ENCODE measurements around the gene GNG12.
A peak's percentile ranks its signal among the peaks of the same experiment; 100 is the strongest.

GNG12 gene

DNA sequence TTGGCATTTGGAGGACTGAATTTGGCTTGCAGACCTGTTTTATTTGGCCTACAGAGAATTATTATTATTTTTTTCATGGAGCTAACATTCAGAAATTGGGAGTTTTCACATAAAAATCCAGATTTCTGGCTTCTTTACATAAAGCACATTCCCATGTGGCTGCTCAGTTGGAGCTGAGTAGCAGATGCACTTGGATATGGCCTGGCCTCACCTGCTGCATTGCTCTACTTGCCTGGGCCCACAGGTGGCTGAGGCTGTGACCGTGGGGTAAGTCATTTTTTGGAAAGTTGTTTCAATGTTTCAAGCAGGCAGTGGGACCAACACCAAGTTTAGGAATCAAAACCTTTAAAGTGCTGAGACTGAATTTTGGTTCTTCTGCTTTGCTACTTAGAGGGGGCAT, 91.5 kb downstream of the GNG12 start:
- no peak overlapping the region for H3K4me3 ChIP-seq
- no peak overlapping the region for H3K27ac ChIP-seq
- no peaks in the 10 kb centered on the region; a peak in 1 of 22 replicates for H3K36me3 ChIP-seq
- TF ChIP-seq Cebpa-rat (IDR thresholded peaks at IDR 0.05): no peak
- no peaks in the 10 kb centered on the region for H3K27me3 ChIP-seq
- H3K4me1 ChIP-seq: peaks cover 7 to 19% (median 13%) of the 10 kb centered on the region in 10 experiments
- no peak overlapping the region; a peak in 2 of 22 replicates for H3K4me2 ChIP-seq
- H3K9ac ChIP-seq: no peak overlapping the region
- H4K20me1 ChIP-seq: no peaks in the 10 kb centered on the region
- H3K9me3 ChIP-seq (replicated peaks in 1 of 11): no peaks in the 10 kb centered on the region

DNA sequence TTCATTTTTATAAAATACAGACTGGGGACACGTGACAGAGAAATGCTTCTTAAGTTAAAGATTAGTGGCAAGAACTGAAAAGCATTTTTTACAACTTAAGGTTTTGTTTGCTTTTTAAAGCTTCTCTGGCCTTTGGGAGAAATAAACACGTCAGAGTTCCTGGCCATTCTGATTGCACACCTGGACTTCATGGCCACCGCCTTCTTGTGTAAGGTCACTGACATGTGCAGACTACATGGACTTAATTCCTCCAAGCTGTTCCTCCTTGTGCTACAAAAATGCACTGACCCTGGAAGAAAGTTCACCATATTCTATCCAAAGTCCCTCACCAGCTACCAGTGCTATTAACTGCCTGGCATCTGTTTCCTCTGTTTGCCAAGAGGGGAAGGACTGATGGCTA, 92.1 kb downstream of the GNG12 start:
- Histone ChIP-seq H3K4me3 (no peak overlapping the region), H3K9me3 (replicated peaks in 1 of 11) (no peaks in the 10 kb centered on the region), H3K27me3 (no peaks in the 10 kb centered on the region), H3K4me2 (peak overlapping the region in 5 of 11 experiments; percentile 1 to 23 (median 12); a peak in 7 of 22 replicates), H3K9ac (no peak overlapping the region), H3K4me1 (peaks cover 13 to 21% (median 16%) of the 10 kb centered on the region in 10 experiments), H3K36me3 (no peaks in the 10 kb centered on the region; a peak in 1 of 22 replicates), H3K27ac (no peak overlapping the region), H4K20me1 (no peaks in the 10 kb centered on the region)
- no peak for TF ChIP-seq Cebpa-rat (IDR thresholded peaks at IDR 0.05)

DNA sequence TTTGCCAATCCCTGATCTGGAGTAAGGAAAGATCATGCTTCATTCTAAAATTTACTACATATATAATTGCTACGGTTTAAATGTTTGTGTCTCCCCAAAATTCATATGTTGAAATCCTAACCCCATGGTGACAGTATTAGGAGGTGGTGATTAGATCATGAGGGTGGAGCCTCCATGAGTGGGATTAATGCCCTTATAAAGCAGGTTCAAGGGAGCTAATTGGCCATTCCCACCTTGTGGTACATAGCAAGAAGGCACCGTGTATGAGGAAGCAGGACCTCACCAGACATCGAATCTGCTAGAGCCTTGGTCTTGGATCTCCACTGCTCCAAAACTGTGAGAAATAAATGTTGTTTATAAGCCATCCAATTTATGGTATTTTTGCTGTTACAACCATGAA, 92.7 kb downstream of the GNG12 start:
- Histone ChIP-seq H3K27me3 (no peaks in the 10 kb centered on the region), H3K4me3 (no peak overlapping the region), H3K4me2 (no peak overlapping the region), H3K9me3 (replicated peaks in 1 of 11) (no peaks in the 10 kb centered on the region), H4K20me1 (no peaks in the 10 kb centered on the region), H3K36me3 (no peaks in the 10 kb centered on the region; a peak in 1 of 22 replicates), H3K4me1 (peaks cover 16 to 27% (median 20%) of the 10 kb centered on the region in 10 experiments), H3K27ac (no peak overlapping the region), H3K9ac (no peak overlapping the region)
- TF ChIP-seq Cebpa-rat (IDR thresholded peaks at IDR 0.05): no peak

DNA sequence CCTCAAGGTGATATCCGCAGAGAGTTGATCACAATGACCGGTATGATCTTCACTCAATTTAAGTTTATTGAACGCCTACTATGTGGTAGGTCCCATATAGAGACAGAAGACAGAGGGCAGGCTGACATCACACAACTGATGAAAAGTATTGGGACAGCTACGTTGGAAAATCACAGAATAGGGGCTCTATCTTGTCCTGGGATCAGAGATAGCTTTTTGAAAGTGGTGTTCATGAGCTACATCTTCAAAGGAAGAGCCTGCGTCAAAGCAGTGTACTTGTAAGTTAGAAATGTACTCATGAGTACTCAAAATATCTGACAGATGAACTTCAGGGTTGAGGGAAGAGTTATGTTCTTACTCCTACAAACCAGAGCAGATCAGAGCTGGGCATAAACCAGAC, 93.9 kb downstream of the GNG12 start:
- Histone ChIP-seq H3K4me1 (peaks cover 27 to 38% (median 32%) of the 10 kb centered on the region in 10 experiments), H3K4me2 (no peak overlapping the region), H3K9me3 (replicated peaks in 1 of 11) (no peaks in the 10 kb centered on the region), H3K36me3 (no peaks in the 10 kb centered on the region; a peak in 1 of 22 replicates), H3K4me3 (no peak overlapping the region), H3K27me3 (no peaks in the 10 kb centered on the region), H3K9ac (no peak overlapping the region), H4K20me1 (no peaks in the 10 kb centered on the region), H3K27ac (no peak overlapping the region)
- TF ChIP-seq Cebpa-rat (IDR thresholded peaks at IDR 0.05): no peak

DNA sequence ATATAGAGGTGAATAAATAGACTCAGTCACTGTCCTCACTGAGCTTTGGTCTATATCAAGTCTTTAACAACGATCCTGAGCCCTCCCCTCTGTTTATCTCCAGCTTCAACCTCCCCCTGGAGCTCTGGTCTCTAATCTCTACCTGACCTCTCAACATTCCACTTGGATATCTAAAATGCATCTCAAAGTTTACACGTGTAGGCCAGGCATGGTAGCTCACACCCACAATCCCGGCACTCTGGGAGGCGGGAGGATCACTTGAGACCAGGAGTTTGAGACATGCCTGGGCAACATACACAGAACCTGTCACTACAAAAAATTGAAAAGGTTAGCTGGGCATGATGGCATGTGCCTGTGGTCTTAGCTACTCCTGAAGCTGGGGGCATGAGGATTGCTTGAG, 94.9 kb downstream of the GNG12 start:
- no peak overlapping the region for H3K4me2 ChIP-seq
- no peaks in the 10 kb centered on the region for H3K9me3 ChIP-seq (replicated peaks in 1 of 11)
- H3K27me3 ChIP-seq: no peaks in the 10 kb centered on the region
- no peak overlapping the region for H3K9ac ChIP-seq
- no peak overlapping the region for H3K27ac ChIP-seq
- no peaks in the 10 kb centered on the region; a peak in 1 of 22 replicates for H3K36me3 ChIP-seq
- H3K4me3 ChIP-seq: no peak overlapping the region
- TF ChIP-seq Cebpa-rat (IDR thresholded peaks at IDR 0.05): no peak
- no peaks in the 10 kb centered on the region for H4K20me1 ChIP-seq
- H3K4me1 ChIP-seq: peaks cover 37 to 48% (median 42%) of the 10 kb centered on the region in 10 experiments

DNA sequence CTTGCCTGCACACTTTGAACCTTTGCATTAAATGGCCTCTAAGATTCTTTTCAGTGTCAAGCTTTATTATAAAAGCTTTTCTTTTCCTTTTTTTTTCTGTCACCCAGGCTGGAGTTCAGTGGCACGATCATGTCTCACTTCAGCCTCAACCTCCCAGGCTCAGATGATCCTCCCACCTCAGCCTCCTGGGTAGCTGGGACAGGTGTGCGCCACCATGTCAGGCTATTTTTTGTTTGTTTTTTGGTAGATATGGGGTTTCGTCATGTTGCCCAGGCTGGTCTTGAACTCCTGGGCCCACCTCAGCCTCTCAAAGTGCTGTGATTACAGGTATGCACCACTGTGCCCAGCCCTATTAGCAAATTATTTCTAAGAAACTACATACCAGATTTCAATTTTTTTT, 95.4 kb downstream of the GNG12 start:
- no peak overlapping the region for H3K4me2 ChIP-seq
- H4K20me1 ChIP-seq: no peaks in the 10 kb centered on the region
- no peak overlapping the region for H3K9ac ChIP-seq
- H3K27me3 ChIP-seq: no peaks in the 10 kb centered on the region
- H3K4me1 ChIP-seq: peaks cover 42 to 53% (median 46%) of the 10 kb centered on the region in 10 experiments
- no peak overlapping the region for H3K4me3 ChIP-seq
- H3K9me3 ChIP-seq (replicated peaks in 1 of 11): no peaks in the 10 kb centered on the region
- H3K27ac ChIP-seq: no peak overlapping the region
- H3K36me3 ChIP-seq: no peaks in the 10 kb centered on the region; a peak in 1 of 22 replicates
- TF ChIP-seq Cebpa-rat (IDR thresholded peaks at IDR 0.05): no peak

DNA sequence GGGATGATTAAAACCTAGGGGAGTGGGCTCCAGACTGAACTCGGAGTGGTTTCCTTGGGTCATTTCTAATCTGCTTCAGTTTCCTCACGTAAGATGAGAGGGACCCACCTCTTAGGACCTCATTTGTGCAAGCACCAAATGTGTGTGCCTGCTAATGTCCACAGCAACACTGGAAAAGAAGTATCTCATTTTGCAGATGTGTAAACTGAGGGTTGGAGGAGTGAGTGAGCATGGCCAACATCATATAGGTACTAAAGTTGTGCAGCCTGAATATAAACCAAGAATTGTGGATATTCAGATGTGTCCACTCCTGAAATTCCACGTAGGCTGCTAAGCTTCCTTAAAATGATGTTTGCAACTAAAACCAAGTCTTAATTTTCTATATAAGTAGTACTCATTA, 96.5 kb downstream of the GNG12 start:
- Histone ChIP-seq H3K9ac (peak overlapping the region in 9 of 11 experiments; percentile 6 to 68 (median 60); a peak in 12 of 22 replicates), H3K4me1 (peaks cover 51 to 58% (median 53%) of the 10 kb centered on the region in 10 experiments), H4K20me1 (no peaks in the 10 kb centered on the region), H3K27ac (peak overlapping the region in 10 of 11 experiments; percentile 56 to 81 (median 75); a peak in 19 of 22 replicates), H3K4me3 (peak overlapping the region in 7 of 10 experiments; percentile 33 to 59 (median 50); a peak in 7 of 20 replicates), H3K36me3 (no peaks in the 10 kb centered on the region; a peak in 1 of 22 replicates), H3K27me3 (no peaks in the 10 kb centered on the region), H3K4me2 (peak overlapping the region; percentile 78 to 96 (median 87)), H3K9me3 (replicated peaks in 1 of 11) (no peaks in the 10 kb centered on the region)
- TF ChIP-seq Cebpa-rat (IDR thresholded peaks at IDR 0.05): no peak

DNA sequence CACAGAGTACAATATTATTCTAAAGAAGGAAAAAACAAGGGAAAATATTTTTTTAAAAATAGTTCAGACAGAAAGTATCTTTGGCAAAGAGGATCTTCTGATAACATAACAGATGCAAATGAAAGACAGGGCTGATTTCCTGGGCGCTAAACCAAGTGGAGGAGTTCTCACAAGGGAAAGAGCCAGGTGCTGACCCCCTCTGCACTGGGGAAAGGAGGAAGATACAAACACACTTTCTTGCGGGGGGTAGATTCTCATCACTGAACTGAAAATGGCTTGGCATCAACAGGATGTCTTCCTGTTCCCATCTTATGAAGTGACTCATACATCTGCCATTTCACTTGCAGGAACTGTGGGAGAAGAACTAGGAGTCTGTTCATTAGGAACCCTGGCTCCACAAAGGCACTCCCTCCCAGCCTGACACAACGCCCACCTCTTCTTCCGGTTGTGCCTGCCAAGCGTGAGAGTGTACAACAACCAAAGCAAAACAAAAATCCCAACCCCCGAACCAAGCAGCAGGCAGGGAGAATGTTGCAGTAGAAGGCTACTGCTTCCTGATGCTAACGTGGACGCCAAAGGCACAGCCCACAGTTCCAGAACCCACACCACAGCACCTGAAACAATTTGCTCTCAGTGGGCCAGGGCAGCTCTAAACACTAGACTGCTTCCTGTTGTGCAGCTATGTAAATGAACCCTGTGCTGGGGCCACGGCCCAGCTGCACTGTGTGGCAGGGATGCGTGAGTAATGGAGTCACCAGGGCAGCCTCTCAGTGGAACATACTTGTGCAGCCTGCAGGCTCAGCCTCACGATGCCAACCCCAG, 97.2 kb downstream of the GNG12 start:
- Histone ChIP-seq H3K9me3 (replicated peaks in 1 of 11) (no peaks in the 10 kb centered on the region), H3K27me3 (no peaks in the 10 kb centered on the region), H3K4me2 (peak overlapping the region; percentile 78 to 96 (median 87)), H3K4me3 (peak overlapping the region; percentile 18 to 59 (median 50); a peak in 16 of 20 replicates), H3K27ac (peak overlapping the region; percentile 49 to 81 (median 73); a peak in 21 of 22 replicates), H3K36me3 (no peaks in the 10 kb centered on the region; a peak in 1 of 22 replicates), H3K9ac (peak overlapping the region; percentile 6 to 68 (median 59); a peak in 16 of 22 replicates), H3K4me1 (peaks cover 47 to 55% (median 51%) of the 10 kb centered on the region in 10 experiments), H4K20me1 (no peaks in the 10 kb centered on the region)
- TF ChIP-seq Cebpa-rat (IDR thresholded peaks at IDR 0.05): no peak

DNA sequence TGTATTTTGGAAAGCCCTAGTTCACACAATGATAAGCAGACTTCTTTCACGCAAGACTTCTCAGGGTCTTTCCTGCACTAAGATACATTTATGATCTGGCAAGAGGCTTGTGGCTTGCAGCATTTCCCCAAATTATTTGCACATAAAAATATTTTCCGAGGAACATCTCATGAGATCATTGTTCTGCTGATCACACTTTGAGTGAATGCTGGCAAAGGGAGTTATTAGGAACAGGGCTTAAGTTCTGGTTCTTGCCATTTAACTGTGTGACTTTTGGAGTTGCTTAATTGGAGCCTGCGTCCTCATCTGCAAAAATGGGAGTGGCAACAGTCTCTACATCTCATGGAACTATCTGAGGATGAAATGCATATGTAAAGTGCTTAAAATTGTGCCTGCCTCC, 98.1 kb downstream of the GNG12 start:
- Histone ChIP-seq H3K9ac (no peak overlapping the region), H3K36me3 (no peaks in the 10 kb centered on the region; a peak in 1 of 22 replicates), H3K4me3 (no peak overlapping the region), H3K4me1 (peaks cover 47 to 53% (median 51%) of the 10 kb centered on the region in 10 experiments), H4K20me1 (no peaks in the 10 kb centered on the region), H3K9me3 (replicated peaks in 1 of 11) (no peaks in the 10 kb centered on the region), H3K4me2 (peak overlapping the region; percentile 59 to 90 (median 86); a peak in 21 of 22 replicates), H3K27me3 (no peaks in the 10 kb centered on the region), H3K27ac (peak overlapping the region in 6 of 11 experiments; percentile 56 to 79 (median 75); a peak in 6 of 22 replicates)
- TF ChIP-seq Cebpa-rat (IDR thresholded peaks at IDR 0.05): no peak
